ENCODE measurements around the gene MAGI2.

MAGI2 gene

GRCh38 chr7:78746301-78746700 is 707.2 kb downstream of the MAGI2 start:
- Mint-ChIP-seq H3K9me3 (peaks cover 10% of the 10 kb centered on the region), H3K4me1 (ENCODE audit: low read depth) (no peaks in the 10 kb centered on the region), H3K4me3 (no peak overlapping the region), H3K27me3 (no peaks in the 10 kb centered on the region), H3K36me3 (ENCODE audit: low read depth) (no peaks in the 10 kb centered on the region), H3K27ac (no peak overlapping the region)
- intact Hi-C loops (cut with micrococcal nuclease): no loop called here

- Mint-ChIP-seq H3K4me1 (ENCODE audit: low read depth) (no peaks in the 10 kb centered on the region), H3K4me3 (no peak overlapping the region), H3K36me3 (ENCODE audit: low read depth) (no peaks in the 10 kb centered on the region), H3K9me3 (peaks cover 8% of the 10 kb centered on the region), H3K27me3 (no peaks in the 10 kb centered on the region), H3K27ac (no peak overlapping the region)
- intact Hi-C loops (cut with micrococcal nuclease): no loop called here
These were observed 710.8 kb downstream of the MAGI2 start for GRCh38 chr7:78742694-78743093.

- no peaks in the 10 kb centered on the region for H3K4me1 Mint-ChIP-seq (ENCODE audit: low read depth)
- no peaks in the 10 kb centered on the region for H3K27me3 Mint-ChIP-seq
- intact Hi-C loops (cut with micrococcal nuclease): no loop called here
- no peak overlapping the region for H3K4me3 Mint-ChIP-seq
- H3K9me3 Mint-ChIP-seq: peaks cover 8% of the 10 kb centered on the region
- no peak overlapping the region for H3K27ac Mint-ChIP-seq
- H3K36me3 Mint-ChIP-seq (ENCODE audit: low read depth): no peaks in the 10 kb centered on the region
These were observed 716.9 kb downstream of the MAGI2 start for GRCh38 chr7:78736548-78736947.

GRCh38 chr7:78734626-78735025 is 718.8 kb downstream of the MAGI2 start:
- no peak overlapping the region for H3K4me3 Mint-ChIP-seq
- H3K4me1 Mint-ChIP-seq (ENCODE audit: low read depth): no peaks in the 10 kb centered on the region
- H3K9me3 Mint-ChIP-seq: peaks cover 8% of the 10 kb centered on the region
- intact Hi-C loops (cut with micrococcal nuclease): no loop called here
- no peaks in the 10 kb centered on the region for H3K36me3 Mint-ChIP-seq (ENCODE audit: low read depth)
- H3K27me3 Mint-ChIP-seq: no peaks in the 10 kb centered on the region
- no peak overlapping the region for H3K27ac Mint-ChIP-seq

DNA sequence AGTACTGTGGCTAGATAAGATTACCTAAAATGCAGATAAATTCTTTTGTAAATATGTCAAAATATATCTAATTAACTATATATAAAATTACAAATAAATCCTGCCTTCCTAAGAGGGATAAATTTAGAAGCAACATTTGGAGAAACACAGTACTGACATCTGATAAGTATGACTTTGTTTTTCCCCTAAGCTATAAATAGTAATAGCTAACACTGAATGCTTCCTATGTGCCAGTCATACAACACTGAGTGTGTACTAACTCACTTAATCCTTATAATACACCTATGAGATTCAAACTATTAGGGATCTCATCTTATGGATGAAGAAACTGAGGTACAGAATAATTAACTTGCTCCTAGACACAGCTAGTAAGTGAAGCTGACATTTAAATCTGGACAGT is 733.4 kb downstream of the MAGI2 start:
- no peaks in the 10 kb centered on the region for H3K36me3 Mint-ChIP-seq (ENCODE audit: low read depth)
- H3K27me3 Mint-ChIP-seq: no peaks in the 10 kb centered on the region
- H3K4me1 Mint-ChIP-seq (ENCODE audit: low read depth): no peaks in the 10 kb centered on the region
- intact Hi-C loops (cut with micrococcal nuclease): no loop called here
- H3K27ac Mint-ChIP-seq: no peak overlapping the region
- no peak overlapping the region for H3K4me3 Mint-ChIP-seq
- H3K9me3 Mint-ChIP-seq: peaks cover 7% of the 10 kb centered on the region

DNA sequence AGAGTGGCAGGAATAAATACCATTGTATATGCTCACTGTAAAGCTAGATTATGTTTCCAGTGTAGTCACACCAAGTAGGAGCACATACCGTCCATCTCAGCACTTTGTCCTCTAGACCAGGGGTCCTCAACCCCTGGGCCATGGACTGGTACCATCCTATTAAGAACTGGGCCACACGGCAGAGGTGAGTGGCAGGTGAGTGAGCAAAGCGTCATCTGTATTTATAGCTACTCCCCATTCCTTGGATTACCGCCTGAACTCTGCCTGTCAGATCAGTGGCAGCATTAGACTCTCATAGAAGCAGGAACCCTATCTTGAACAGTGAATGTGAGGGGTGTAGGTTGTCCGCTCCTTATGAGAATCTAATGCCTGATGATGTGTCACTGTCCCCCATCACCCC is 735.3 kb downstream of the MAGI2 start:
- Mint-ChIP-seq H3K27ac (no peak overlapping the region), H3K4me1 (ENCODE audit: low read depth) (no peaks in the 10 kb centered on the region), H3K27me3 (no peaks in the 10 kb centered on the region), H3K4me3 (no peak overlapping the region), H3K36me3 (ENCODE audit: low read depth) (no peaks in the 10 kb centered on the region), H3K9me3 (peaks cover 7% of the 10 kb centered on the region)
- intact Hi-C loops (cut with micrococcal nuclease): no loop called here

GRCh38 chr7:78716876-78717275 is 736.6 kb downstream of the MAGI2 start:
- intact Hi-C loops (cut with micrococcal nuclease): no loop called here
- no peaks in the 10 kb centered on the region for H3K27me3 Mint-ChIP-seq
- H3K36me3 Mint-ChIP-seq (ENCODE audit: low read depth): no peaks in the 10 kb centered on the region
- no peaks in the 10 kb centered on the region for H3K4me1 Mint-ChIP-seq (ENCODE audit: low read depth)
- no peak overlapping the region for H3K27ac Mint-ChIP-seq
- no peak overlapping the region for H3K4me3 Mint-ChIP-seq
- peaks cover 7% of the 10 kb centered on the region for H3K9me3 Mint-ChIP-seq

DNA sequence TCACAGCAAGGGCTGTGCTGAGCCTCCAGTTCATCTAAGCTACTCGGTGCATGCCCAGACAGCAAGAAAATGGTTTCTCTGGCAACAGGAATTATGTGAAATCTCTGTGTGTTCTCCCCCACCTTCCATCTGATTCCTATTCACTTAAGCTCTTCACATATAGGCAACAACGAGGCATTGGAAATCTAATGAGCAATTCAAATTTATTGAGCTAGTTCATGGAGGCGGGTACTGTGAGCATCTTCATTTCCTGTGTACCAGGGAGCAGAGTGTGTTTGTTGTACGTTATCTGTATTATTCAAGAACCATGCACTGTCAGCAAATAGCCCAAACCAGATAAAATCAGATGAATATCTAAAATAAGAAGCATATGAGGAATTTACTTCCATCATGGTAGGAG is 739.1 kb downstream of the MAGI2 start:
- no peak overlapping the region for H3K27ac Mint-ChIP-seq
- no peak overlapping the region for H3K4me3 Mint-ChIP-seq
- no peaks in the 10 kb centered on the region for H3K36me3 Mint-ChIP-seq (ENCODE audit: low read depth)
- H3K9me3 Mint-ChIP-seq: peaks cover 7% of the 10 kb centered on the region
- H3K27me3 Mint-ChIP-seq: no peaks in the 10 kb centered on the region
- intact Hi-C loops (cut with micrococcal nuclease): no loop called here
- no peaks in the 10 kb centered on the region for H3K4me1 Mint-ChIP-seq (ENCODE audit: low read depth)

DNA sequence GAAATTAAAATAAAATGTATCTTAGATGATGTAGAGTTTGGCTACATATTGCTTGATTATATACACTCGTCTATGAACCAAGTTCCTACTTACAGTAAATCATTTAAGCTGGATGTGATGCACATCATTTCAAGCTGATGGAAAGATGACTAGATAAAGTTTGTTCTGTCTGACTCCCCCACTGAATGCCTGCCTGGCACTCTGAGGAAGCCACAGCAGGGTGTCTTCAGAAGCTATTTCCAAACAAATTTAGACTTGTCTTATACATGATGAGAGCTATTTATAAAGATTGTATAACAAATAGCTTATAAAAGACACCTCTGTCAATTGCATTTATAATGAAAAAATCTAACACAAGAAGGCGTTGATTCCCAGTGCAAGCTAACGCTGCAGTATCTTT is 741.4 kb downstream of the MAGI2 start:
- intact Hi-C loops (cut with micrococcal nuclease): no loop called here
- H3K9me3 Mint-ChIP-seq: peaks cover 4% of the 10 kb centered on the region
- H3K4me1 Mint-ChIP-seq (ENCODE audit: low read depth): no peaks in the 10 kb centered on the region
- no peaks in the 10 kb centered on the region for H3K36me3 Mint-ChIP-seq (ENCODE audit: low read depth)
- no peak overlapping the region for H3K27ac Mint-ChIP-seq
- H3K4me3 Mint-ChIP-seq: no peak overlapping the region
- no peaks in the 10 kb centered on the region for H3K27me3 Mint-ChIP-seq

- H3K4me3 Mint-ChIP-seq: no peak overlapping the region
These were observed 743.8 kb downstream of the MAGI2 start for GRCh38 chr7:78709658-78710057.

DNA sequence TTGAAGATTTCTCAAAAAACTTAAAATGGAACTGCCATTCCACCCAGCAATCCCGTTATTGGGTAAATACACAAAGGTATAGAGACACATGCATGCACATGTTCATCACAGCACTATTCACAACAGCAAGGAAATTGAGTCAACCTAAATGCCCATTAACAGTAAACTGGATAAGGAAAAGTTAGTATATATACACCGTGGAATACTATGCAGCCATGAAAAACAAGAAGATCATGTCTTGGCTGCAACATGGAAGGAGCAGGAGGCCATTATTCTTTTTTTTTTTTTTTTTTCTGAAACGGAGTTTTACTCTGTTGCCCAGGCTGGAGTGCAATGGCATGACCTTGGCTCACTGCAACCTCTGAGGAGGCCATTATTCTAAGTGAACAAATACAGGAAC is 749.0 kb downstream of the MAGI2 start:
- H3K9me3 Mint-ChIP-seq: peaks cover 11% of the 10 kb centered on the region
- no peaks in the 10 kb centered on the region for H3K4me1 Mint-ChIP-seq (ENCODE audit: low read depth)
- no peak overlapping the region for H3K4me3 Mint-ChIP-seq
- H3K27ac Mint-ChIP-seq: no peak overlapping the region
- intact Hi-C loops (cut with micrococcal nuclease): no loop called here
- no peaks in the 10 kb centered on the region for H3K27me3 Mint-ChIP-seq
- H3K36me3 Mint-ChIP-seq (ENCODE audit: low read depth): no peaks in the 10 kb centered on the region

More at GRCh38 chr7:78709658-78710057, 743.8 kb downstream of the MAGI2 start:
- H3K4me1 Mint-ChIP-seq (ENCODE audit: low read depth): no peaks in the 10 kb centered on the region
- peaks cover 5% of the 10 kb centered on the region for H3K9me3 Mint-ChIP-seq
- intact Hi-C loops (cut with micrococcal nuclease): no loop called here
- H3K36me3 Mint-ChIP-seq (ENCODE audit: low read depth): no peaks in the 10 kb centered on the region
- no peak overlapping the region for H3K27ac Mint-ChIP-seq
- no peaks in the 10 kb centered on the region for H3K27me3 Mint-ChIP-seq

DNA sequence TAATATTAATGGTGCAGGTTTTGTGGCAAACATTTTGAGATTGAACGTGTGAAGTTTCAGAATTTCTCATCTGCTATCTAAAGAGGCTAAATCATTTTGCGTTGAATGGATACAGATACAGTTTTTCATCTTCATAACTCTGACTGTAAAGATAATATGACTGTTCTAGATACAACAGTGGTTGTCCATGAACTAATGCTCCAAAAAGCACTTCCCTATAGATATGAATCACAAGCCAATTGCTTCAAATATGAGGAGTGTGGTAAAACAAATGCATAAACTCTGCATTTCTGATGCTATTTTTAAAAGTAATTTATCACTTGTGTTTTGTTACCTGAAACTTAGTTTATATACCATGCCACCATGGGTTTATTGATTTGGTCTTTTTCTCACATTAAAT is 750.1 kb downstream of the MAGI2 start:
- no peak overlapping the region for H3K4me3 Mint-ChIP-seq
- intact Hi-C loops (cut with micrococcal nuclease): no loop called here
- H3K9me3 Mint-ChIP-seq: peaks cover 11% of the 10 kb centered on the region
- H3K36me3 Mint-ChIP-seq (ENCODE audit: low read depth): no peaks in the 10 kb centered on the region
- H3K27me3 Mint-ChIP-seq: no peaks in the 10 kb centered on the region
- no peak overlapping the region for H3K27ac Mint-ChIP-seq
- H3K4me1 Mint-ChIP-seq (ENCODE audit: low read depth): no peaks in the 10 kb centered on the region

DNA sequence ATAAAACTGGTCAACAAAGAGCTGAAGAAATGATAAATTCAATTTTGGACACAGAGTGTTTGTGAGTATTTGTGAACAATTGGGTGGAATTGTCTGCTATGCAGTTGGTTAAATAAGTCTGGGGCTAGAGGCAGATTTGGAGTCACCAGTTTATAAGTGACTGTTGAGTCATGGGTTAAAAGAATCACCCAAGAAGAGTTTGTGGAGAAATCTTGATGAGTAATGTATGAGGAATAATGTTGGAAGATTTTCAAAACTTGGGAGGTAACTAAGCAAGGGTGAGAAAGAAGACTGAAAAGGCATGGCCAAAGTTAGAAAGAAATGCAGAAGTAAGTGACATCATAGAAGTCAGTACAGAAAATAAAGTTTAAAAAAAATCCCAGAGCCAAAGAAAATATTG is 750.7 kb downstream of the MAGI2 start:
- H3K9me3 Mint-ChIP-seq: peaks cover 11% of the 10 kb centered on the region
- no peak overlapping the region for H3K27ac Mint-ChIP-seq
- H3K36me3 Mint-ChIP-seq (ENCODE audit: low read depth): no peaks in the 10 kb centered on the region
- no peaks in the 10 kb centered on the region for H3K27me3 Mint-ChIP-seq
- H3K4me3 Mint-ChIP-seq: no peak overlapping the region
- H3K4me1 Mint-ChIP-seq (ENCODE audit: low read depth): no peaks in the 10 kb centered on the region
- intact Hi-C loops (cut with micrococcal nuclease): no loop called here

GRCh38 chr7:78695826-78696225 is 757.6 kb downstream of the MAGI2 start:
- H3K9me3 Mint-ChIP-seq: no peaks in the 10 kb centered on the region
- intact Hi-C loops (cut with micrococcal nuclease): no loop called here
- H3K36me3 Mint-ChIP-seq (ENCODE audit: low read depth): no peaks in the 10 kb centered on the region
- no peaks in the 10 kb centered on the region for H3K27me3 Mint-ChIP-seq
- no peak overlapping the region for H3K27ac Mint-ChIP-seq
- H3K4me3 Mint-ChIP-seq: no peak overlapping the region
- H3K4me1 Mint-ChIP-seq (ENCODE audit: low read depth): no peaks in the 10 kb centered on the region

GRCh38 chr7:78691584-78691983 is 761.9 kb downstream of the MAGI2 start:
- Mint-ChIP-seq H3K36me3 (ENCODE audit: low read depth) (no peaks in the 10 kb centered on the region), H3K4me1 (ENCODE audit: low read depth) (no peaks in the 10 kb centered on the region), H3K4me3 (no peak overlapping the region), H3K9me3 (no peaks in the 10 kb centered on the region), H3K27me3 (no peaks in the 10 kb centered on the region), H3K27ac (no peak overlapping the region)
- intact Hi-C loops (cut with micrococcal nuclease): no loop called here
